Hematopoietic multipotent progenitor cell treated with erythropoietin and hydrocortisone succinate and interleukin-3 and kit ligand, for 8 days (in vitro differentiated cells): Measurements from ENCODE around the gene GSTM5.
"Not testable (repeated sequence)": the region's sequence is repeated elsewhere in the genome, so short reads cannot be mapped to it uniquely, and the experiment has no call there.

Experiments used
- DNase-seq: peaks from one replicate; pipeline ENCODE4 v3.0.0-alpha.2; 2015

The GSTM5 gene

GRCh38 chr1:109697861-109698260 is 14.2 kb upstream of the GSTM5 start:
- not testable (repeated sequence) for DNase-seq

GRCh38 chr1:109702940-109703339 is 9.1 kb upstream of the GSTM5 start:
- not testable (repeated sequence) for DNase-seq

- no peak for DNase-seq
Observed at GRCh38 chr1:109704173-109704572, 7.9 kb upstream of the GSTM5 start.

GRCh38 chr1:109705411-109705810 is 6.6 kb upstream of the GSTM5 start:
- DNase-seq, result no peak

- DNase-seq, result not testable (repeated sequence)
Observed at GRCh38 chr1:109708949-109709348, 3.1 kb upstream of the GSTM5 start.

DNA sequence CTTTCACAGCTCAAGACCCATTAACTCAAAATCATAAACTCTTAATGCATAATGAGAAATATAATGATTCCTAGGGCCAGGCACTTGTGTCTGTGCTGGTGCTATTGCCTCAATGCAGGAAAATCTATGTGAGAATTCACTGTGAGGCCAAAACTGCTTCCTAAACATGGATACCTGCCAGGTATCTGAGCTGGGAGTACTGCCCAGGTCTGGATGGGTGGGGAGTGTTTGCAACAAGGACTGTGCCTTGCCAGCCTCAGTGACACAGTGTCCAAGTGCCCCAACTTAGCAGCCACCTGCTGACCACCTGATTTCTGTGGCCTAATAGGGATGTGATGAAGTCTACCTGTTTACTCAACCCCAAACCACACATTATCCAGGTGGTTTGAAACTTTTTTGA is 2.2 kb upstream of the GSTM5 start:
- DNase-seq, result not testable (repeated sequence)

GRCh38 chr1:109712321-109712864 is 342 bp downstream of the GSTM5 start:
- DNase-seq, result no peak

DNA sequence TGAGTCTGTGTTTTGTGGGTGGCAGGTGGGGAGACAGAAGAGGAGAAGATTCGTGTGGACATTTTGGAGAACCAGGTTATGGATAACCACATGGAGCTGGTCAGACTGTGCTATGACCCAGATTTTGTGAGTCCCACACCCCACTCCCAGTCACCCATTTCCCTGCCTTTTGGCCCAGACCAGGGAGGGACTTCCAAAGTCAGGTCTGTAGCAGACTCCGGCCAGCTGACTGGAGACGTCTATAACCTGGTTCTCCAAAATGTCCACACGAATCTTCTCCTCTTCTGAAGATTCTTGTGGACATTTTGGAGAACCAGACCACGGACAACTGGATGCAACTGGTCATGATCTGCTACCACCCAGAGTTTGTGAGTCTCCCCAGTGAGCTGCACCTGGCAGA is 1.6 kb downstream of the GSTM5 start:
- DNase-seq, result peak; percentile 0

DNA sequence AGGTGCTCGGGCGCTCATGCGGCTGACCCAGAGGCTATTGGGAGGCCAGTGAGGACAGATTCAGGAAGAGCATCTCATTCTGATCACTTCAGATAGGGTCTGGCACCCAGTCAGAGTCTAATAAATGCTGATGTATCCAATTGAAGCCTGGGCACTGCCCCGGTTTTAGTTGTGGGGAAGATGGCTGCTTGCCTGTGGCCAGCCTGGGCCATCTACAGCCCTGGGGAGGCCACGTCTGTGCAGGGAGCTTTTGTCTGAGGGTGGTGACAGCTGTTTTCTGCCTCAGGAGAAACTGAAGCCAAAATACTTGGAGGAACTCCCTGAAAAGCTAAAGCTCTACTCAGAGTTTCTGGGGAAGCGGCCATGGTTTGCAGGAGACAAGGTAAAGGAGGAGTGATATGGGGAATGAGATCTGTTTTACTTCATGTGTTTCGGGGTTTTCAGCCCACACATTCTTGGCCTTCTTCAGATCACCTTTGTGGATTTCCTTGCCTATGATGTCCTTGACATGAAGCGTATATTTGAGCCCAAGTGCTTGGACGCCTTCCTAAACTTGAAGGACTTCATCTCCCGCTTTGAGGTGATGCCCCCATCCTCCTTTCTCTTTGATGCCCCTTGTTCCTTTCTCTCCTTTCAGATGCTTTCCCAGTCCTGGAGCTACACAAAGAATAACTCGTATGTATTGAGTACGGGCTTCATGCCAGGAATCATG is 2.8 kb downstream of the GSTM5 start:
- DNase-seq, result peak; percentile 1

DNA sequence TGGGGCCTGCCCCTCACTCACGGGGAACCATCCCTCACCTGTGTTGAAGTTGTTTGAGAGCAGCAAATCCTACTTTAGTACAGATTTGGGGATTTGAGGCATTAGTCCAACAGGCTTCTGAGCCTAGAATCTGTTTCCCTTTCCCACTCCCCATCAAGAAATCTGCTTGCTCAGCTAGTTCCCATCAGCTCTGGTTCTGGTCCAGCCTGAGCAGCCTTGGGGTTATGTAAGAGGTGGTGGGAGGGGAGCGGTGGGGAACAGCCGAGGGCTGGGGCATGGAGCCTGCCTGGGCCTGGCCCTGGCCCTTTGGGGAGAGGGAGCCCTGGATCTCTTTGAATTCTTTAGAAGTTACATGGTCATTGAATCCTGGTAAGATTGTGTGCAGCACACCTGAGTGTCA is 4.1 kb downstream of the GSTM5 start:
- no peak for DNase-seq

DNA sequence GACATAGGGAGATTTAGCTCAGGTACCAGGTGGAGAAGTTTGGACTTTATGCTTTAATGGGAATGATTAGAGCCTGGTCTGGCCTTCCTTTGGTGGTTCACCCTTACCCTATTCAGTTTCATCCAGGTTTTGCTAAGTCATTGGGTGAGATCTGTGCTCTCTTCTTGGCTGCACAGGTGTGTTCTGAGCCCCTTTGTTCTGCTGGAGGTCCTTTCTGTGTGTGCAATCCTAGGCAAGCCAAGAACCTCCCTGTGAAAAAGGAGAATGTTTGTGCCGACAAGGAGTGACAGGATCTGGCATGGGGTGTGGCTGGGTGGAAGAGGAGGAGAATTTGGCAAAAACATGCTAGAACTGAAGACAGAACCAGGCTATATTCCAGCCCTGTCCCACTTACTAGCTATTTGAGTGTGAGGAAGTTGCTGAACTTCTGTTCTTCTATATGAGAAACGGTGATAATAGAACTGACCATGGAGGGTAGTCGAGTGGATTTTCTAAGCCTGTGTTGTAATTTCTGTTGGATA is 4.6 kb downstream of the GSTM5 start:
- no peak for DNase-seq

DNA sequence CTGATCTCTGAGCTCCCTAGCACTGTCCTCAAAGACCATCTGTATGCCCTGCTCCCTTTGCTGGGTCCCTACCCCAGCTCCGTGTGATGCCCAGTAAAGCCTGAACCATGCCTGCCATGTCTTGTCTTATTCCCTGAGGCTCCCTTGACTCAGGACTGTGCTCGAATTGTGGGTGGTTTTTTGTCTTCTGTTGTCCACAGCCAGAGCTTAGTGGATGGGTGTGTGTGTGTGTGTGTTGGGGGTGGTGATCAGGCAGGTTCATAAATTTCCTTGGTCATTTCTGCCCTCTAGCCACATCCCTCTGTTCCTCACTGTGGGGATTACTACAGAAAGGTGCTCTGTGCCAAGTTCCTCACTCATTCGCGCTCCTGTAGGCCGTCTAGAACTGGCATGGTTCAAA is 5.7 kb downstream of the GSTM5 start:
- no peak for DNase-seq

- peak; percentile 66 for DNase-seq
Observed at GRCh38 chr1:109718495-109718894, 6.4 kb downstream of the GSTM5 start.

DNA sequence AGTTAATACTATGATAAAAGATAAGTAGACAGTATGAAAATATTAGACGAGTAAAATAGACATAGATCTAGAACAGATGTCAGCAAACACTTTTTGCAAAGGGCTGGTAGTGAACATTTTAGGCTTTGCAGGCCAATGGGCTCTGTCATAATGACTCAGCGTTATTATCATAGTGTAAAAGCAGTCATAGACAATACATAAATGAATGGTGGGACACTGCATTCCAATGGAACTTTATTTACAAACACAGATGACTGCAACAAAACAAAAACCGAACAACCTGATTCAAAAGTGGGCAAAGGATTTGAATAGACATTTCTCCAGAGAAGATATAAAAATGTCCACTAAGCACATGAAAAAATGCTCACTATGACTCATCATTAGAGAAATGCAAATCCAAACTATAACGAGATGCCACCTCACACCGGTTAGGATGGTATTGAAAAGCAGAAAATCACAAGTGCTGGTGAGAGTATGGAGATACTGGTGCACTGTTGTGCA is 7.3 kb downstream of the GSTM5 start:
- DNase-seq, result peak; percentile 72

GRCh38 chr1:109721042-109721441 is 9.0 kb downstream of the GSTM5 start:
- DNase-seq, result no peak

GRCh38 chr1:109721971-109722370 is 9.9 kb downstream of the GSTM5 start:
- DNase-seq, result no peak

DNA sequence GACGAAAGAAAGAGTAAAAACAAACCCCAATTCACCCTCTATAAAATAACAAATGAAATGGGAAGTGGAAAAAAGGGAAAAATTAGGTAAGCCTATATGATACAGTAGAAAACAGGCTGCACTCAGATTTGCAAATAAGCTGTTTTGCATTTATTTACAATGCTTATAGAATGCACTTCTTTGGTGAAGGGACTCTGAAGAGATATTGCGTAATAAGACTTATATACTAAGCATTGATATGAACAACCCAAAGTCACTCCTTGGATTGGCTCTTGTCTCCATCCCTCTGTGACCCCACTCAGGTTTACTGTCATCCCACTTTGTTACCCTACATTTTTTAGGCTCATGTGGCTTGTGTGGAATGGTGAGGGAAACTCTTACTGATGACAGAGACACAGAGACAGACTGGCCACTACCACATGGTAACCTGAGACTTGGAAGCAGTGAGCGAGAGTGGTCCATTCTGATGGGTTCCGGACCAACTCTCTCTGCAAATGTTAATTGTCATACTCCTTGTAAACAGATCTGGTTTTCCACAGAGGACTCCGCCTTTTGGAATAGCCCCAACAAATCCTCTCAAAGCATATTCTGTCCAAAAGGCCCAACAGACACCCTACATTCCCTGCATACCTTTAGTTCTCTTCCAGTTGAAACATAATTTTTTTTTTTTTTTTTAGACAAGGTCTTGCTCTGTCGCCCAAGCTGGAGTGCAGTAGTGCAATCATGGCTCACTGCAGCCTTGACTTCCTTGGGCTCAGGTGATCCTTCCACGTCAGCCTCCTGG is 11.0 kb downstream of the GSTM5 start:
- no peak for DNase-seq

DNA sequence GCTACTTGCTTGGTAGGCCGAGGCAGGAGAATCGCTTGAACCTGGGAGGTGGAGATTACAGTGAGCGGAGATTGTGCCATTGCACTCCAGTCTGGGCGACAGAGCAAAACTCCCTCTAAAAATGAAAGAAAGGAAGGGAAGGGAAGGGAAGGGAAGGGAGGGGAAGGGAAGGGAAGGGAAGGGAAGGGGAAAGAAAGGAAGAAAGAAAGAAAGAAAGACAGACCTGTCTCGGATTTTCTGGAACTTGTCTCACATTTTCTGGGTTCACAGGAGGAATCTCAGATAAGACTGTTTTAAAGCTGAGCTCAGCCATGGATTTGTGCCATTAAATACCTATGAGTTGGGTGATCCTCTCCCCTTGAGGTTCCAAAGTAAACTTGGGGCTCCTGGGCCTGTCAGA is 12.9 kb downstream of the GSTM5 start:
- DNase-seq, result no peak

GRCh38 chr1:109725510-109725909 is 13.5 kb downstream of the GSTM5 start:
- DNase-seq, result peak; percentile 82

DNA sequence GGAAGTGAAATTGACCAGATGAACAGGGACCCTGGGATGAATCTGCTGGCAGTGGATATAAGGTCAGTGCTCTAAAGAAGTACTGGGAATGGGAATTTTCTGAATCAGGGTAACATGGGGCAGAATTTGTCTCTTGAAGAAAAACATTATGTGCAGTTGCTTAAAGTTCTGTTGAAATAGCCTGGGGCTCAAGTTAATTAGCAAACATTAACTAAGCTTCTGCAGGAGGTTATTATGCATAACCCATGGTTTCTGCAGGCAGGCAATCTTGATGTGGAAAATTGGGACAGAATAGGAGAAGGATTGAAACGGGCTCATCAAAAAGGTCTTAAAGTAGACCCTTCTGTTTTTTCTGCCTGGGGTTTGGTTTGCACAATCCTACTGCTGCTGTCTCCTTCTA is 14.0 kb downstream of the GSTM5 start:
- DNase-seq, result no peak

DNA sequence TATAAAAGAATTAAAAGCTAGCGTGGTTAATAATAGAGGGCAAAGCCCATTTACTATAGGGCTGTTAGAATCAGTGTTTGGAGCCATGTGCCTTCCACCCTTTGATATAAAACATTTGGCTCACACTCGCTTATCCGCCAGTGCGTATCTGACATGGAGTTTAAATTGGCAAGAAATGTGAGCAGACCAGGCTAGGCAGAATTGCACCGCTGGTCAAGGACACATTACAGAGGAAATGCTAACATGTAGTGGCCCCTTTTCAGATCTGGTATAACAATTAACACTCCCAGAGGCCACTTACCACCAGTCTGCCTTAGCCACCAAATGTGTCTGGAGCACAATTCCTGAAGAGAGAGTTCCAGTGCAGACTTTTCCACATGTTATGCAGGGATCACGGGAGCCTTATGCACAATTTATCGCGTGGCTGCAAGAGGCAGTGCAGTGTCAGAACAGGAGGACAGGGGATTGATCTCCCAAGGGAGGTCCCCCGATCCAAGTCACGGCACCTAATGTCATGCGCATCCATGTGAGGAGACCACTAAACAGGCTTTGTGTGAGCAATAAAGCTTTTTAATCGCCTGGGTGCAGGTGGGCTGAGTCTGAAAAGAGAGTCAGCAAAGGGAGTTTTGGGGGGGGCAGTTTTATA is 14.8 kb downstream of the GSTM5 start:
- no peak for DNase-seq

GRCh38 chr1:109728870-109729269 is 16.8 kb downstream of the GSTM5 start:
- DNase-seq, result no peak

DNA sequence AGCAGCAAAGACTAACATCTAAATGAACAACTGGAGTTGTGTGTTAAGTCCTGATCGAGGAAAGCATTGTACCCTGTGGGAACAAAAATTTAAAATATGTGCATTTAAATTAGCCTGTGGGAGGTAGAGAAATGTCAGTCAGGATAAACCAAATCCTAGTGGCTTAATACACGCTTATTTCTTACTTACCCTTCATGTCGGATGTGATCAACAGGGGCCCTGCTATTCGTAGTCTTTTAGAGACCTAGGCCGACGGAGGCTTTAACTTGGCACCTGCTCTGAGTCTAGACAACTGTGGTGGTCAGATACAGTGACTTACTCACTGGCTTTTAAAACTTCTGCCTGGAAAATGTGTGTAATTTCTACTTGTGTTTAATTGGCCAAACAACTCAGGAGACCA is 18.6 kb downstream of the GSTM5 start:
- DNase-seq, result no peak
